Measurements from ENCODE around the gene DUS1L.

Gene DUS1L

GRCh38 chr17:82086941-82087906 lies 21.6 kb upstream of the DUS1L start:
- H3K9ac ChIP-seq (ENCODE audit: low read length): no peak overlapping the region
- peaks cover 100% of the 10 kb centered on the region for H3K36me3 ChIP-seq (ENCODE audit: insufficient read depth, low read length)
- no peaks in the 10 kb centered on the region for H4K20me1 ChIP-seq (ENCODE audit: insufficient read depth, low read length)
- TF ChIP-seq EZH2 (IDR thresholded peaks at IDR 0.05; ENCODE audit: borderline replicate concordance, low read length): no peak
- TF ChIP-seq, protein P1, sequence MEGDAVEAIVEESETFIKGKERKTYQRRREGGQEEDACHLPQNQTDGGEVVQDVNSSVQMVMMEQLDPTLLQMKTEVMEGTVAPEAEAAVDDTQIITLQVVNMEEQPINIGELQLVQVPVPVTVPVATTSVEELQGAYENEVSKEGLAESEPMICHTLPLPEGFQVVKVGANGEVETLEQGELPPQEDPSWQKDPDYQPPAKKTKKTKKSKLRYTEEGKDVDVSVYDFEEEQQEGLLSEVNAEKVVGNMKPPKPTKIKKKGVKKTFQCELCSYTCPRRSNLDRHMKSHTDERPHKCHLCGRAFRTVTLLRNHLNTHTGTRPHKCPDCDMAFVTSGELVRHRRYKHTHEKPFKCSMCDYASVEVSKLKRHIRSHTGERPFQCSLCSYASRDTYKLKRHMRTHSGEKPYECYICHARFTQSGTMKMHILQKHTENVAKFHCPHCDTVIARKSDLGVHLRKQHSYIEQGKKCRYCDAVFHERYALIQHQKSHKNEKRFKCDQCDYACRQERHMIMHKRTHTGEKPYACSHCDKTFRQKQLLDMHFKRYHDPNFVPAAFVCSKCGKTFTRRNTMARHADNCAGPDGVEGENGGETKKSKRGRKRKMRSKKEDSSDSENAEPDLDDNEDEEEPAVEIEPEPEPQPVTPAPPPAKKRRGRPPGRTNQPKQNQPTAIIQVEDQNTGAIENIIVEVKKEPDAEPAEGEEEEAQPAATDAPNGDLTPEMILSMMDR (IDR thresholded peaks at IDR 0.05; ENCODE audit: low read length): no peak
- no peak overlapping the region for H3K4me2 ChIP-seq (ENCODE audit: low read length)
- H3F3A ChIP-seq (ENCODE audit: insufficient read depth, low read length): no peaks in the 10 kb centered on the region
- no peaks in the 10 kb centered on the region for H3K4me1 ChIP-seq (ENCODE audit: insufficient read depth, low read length, severe bottlenecking)
- no peak overlapping the region for H2AFZ ChIP-seq (ENCODE audit: low read length)
- no peak overlapping the region for H3K27ac ChIP-seq (ENCODE audit: low read depth, low read length, poor library complexity, severe bottlenecking)
- no peaks in the 10 kb centered on the region for H3K9me2 ChIP-seq (ENCODE audit: low read depth, low read length)
- no peaks in the 10 kb centered on the region for H3K27me3 ChIP-seq (ENCODE audit: insufficient read depth, low read length)
- H3K79me2 ChIP-seq (ENCODE audit: insufficient read depth, low read length): no peaks in the 10 kb centered on the region
- no peaks in the 10 kb centered on the region for H3K9me3 ChIP-seq (ENCODE audit: low read length)
- H3K4me3 ChIP-seq (ENCODE audit: low read depth, low read length, poor library complexity, severe bottlenecking): no peak overlapping the region

GRCh38 chr17:82085931-82086764 lies 20.5 kb upstream of the DUS1L start:
- Histone ChIP-seq H3K9me3 (ENCODE audit: low read length) (no peaks in the 10 kb centered on the region), H3K4me3 (ENCODE audit: low read depth, low read length, poor library complexity, severe bottlenecking) (no peak overlapping the region), H3K4me1 (ENCODE audit: insufficient read depth, low read length, severe bottlenecking) (no peaks in the 10 kb centered on the region), H3F3A (ENCODE audit: insufficient read depth, low read length) (no peaks in the 10 kb centered on the region), H3K9me2 (ENCODE audit: low read depth, low read length) (no peaks in the 10 kb centered on the region), H3K4me2 (ENCODE audit: low read length) (no peak overlapping the region), H3K27ac (ENCODE audit: low read depth, low read length, poor library complexity, severe bottlenecking) (no peak overlapping the region), H4K20me1 (ENCODE audit: insufficient read depth, low read length) (no peaks in the 10 kb centered on the region), H3K27me3 (ENCODE audit: insufficient read depth, low read length) (no peaks in the 10 kb centered on the region), H3K9ac (ENCODE audit: low read length) (no peak overlapping the region), H3K79me2 (ENCODE audit: insufficient read depth, low read length) (no peaks in the 10 kb centered on the region), H3K36me3 (ENCODE audit: insufficient read depth, low read length) (peaks cover 98% of the 10 kb centered on the region), H2AFZ (ENCODE audit: low read length) (no peak overlapping the region)
- TF ChIP-seq, protein P1 (IDR thresholded peaks at IDR 0.05; ENCODE audit: low read length): no peak
- no peak for TF ChIP-seq EZH2 (IDR thresholded peaks at IDR 0.05; ENCODE audit: borderline replicate concordance, low read length)

- Histone ChIP-seq H3F3A (ENCODE audit: insufficient read depth, low read length) (no peaks in the 10 kb centered on the region), H3K4me3 (ENCODE audit: low read depth, low read length, poor library complexity, severe bottlenecking) (no peak overlapping the region), H3K79me2 (ENCODE audit: insufficient read depth, low read length) (no peaks in the 10 kb centered on the region), H3K9me3 (ENCODE audit: low read length) (no peaks in the 10 kb centered on the region), H2AFZ (ENCODE audit: low read length) (no peak overlapping the region), H3K27me3 (ENCODE audit: insufficient read depth, low read length) (no peaks in the 10 kb centered on the region), H3K4me2 (ENCODE audit: low read length) (no peak overlapping the region), H3K27ac (ENCODE audit: low read depth, low read length, poor library complexity, severe bottlenecking) (no peak overlapping the region), H3K4me1 (ENCODE audit: insufficient read depth, low read length, severe bottlenecking) (no peaks in the 10 kb centered on the region), H4K20me1 (ENCODE audit: insufficient read depth, low read length) (no peaks in the 10 kb centered on the region), H3K9ac (ENCODE audit: low read length) (no peak overlapping the region), H3K9me2 (ENCODE audit: low read depth, low read length) (no peaks in the 10 kb centered on the region), H3K36me3 (ENCODE audit: insufficient read depth, low read length) (peaks cover 98% of the 10 kb centered on the region)
- TF ChIP-seq, protein P1 (IDR thresholded peaks at IDR 0.05; ENCODE audit: low read length): no peak
- TF ChIP-seq EZH2 (IDR thresholded peaks at IDR 0.05; ENCODE audit: borderline replicate concordance, low read length): no peak
Measured at GRCh38 chr17:82085031-82085861, 19.6 kb upstream of the DUS1L start.
